CD4-positive, alpha-beta T cell treated with Interferon alpha-2 for 1 hour (primary cell): ENCODE data around the gene PHOX2B.

Experiments used
- DNase-seq, 2 donors: peaks; one replicate each; pipeline ENCODE4 v3.0.0-alpha.2; 2020 to 2022

The PHOX2B gene

DNA sequence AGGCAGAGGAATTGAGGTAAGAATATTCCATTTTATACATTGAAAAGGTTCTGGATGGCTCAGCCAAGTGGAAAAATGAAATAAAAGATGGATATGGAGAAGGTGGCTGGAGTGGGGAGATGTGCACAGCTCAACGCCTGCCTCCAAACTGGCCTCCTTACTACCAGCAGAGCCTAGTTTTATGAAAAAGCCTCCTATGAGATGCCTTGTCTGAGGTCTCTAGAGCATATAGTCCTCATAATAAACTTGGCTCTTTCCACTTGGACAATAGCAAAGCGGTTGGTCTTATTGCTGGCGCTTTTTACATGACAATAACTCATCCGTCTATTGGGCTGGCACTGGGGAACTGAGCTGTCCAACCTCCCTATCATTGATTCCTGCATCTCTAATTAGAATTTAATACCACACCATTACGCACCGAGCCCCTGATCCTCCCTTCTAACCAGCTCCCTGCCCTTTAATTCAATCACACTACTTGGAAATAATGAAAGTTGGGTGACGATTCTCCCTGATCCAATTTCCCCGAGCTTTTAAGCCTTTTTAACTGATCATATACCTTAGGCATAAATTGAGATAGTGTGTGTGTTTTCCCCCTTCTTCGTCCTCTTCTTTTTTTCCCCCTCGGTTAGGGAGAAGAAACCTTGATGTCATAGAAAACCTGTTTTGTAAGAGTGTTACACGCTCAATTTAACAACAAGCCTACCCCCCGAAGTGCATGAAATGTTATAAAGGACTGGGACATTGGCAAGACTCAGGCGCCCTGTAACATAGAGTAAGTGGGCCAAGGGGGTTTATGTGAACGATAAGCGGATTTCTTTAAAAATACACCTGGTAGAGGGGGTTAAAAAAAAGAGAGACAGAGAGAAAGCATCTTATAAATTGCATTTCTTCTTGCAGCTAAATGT, at the start of gene PHOX2B:
Gene PHOX2B (minus strand): TSS at position 155 of the 905 bp plus-strand sequence. CDS start 115 bp downstream, at position 40.
- DNase-seq, result no peak

DNA sequence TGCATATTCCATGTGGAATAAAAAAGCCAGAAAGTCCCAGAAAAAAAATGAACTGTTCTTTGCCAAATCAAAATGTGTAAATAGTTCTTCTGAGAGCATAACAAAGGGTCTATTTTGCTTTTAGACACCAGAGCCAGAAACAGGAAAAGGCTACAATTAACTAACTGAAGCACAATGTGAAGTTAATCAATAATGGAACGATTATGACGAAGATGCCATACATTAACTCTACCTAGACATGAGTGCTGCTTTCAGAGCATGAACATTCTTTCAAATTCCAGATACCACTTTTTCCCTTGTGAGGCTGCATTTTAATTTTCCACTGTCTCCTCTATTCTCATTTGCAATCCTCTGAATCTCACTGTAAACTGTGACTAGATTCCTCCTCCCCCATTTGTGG, 48.7 kb upstream of the PHOX2B start:
- no peak for DNase-seq

DNA sequence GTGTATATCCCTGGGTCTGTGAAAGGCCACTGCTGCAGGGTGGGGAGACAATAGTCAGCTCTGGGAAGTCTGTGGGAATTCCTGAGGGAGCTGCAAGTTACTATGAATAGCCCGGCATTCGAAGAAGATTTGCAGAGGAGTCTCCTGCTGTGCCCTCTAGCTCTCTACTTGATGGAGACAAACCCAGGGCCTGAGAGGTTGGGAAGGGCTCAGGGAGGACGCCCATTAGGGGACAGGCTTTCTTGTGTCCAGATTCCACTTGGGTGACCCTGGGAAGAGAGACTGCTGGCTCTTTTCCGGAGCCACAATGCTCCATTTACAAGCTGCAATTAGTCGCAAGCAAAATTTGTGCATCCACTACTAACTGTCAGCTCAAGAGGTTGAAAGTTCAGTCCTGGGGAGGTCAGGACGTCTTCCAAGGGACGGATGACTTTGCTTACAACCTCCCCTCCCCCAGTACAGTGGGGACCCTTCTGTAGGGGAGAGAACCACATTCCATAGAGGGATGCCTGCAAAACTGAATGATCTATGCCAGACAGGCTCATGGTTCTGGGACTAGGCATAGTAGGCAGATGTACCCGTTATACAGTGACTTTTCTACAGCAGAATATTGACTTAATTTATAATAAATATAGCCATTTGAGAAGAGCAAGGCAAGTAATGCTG, 48.2 kb upstream of the PHOX2B start:
- DNase-seq, result no peak

DNA sequence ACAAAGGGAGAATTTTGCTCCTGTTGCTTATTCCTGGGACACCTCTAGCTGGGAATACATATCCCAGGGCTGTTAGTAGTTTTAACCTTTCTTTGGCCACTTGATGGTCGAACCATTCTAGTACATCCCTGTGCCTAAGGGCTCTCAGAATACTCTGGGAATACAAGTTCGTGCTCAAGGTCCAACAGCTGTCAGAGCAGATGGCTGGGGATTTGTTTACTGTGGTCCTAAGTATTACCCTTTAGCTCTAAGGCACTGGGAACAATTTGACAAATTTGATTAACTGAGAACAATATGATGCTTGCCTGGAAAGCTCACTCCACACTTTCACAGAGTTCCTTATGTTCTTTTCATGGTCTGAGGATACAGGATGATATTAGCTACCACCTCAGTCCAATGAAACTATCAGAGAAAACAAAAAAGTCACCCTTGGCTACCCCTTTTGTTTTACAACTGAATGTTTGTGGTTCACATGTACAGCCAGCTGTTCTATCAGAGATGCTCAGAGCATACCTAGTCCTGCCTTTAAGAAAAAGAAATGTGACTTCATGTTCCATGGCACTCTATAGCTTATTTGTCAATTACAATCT, 47.4 kb upstream of the PHOX2B start:
- no peak for DNase-seq

DNA sequence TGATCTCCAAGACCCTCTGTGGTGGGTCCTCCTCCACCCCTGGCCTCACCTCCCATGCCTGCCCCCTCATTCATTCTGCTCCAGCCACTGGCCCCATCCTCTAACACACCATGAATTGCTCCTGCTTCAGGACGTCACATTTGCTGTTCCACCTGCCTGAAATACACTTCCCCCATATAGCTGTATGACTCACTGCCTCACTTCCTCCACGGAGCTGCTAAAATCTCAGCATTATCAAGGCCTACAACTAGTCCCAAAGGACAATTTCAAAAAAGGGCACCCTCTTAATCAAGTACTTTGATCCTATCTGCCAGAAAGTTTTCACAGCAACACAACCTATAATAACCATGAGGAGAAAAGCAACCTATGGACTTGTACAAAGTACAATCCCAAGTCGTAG, 43.6 kb upstream of the PHOX2B start:
- DNase-seq, result no peak

DNA sequence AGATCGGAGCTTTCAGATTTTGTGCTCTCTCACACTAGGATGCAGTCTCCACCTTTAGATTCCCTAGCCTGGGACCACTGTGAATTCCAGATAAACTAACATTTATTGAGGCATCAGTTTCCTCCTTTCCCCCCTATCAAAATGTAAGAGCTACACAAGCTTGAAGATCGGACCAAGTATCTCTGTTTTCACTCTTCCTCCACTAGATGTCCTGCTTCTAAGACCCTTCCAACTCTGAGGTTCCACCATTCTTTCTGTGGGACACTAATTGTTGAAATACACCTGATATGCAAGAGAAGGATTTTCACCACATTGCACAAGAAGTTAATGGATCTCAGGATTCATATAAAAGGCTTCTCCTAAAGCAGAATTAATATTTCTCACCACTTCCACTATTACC, 43.0 kb upstream of the PHOX2B start:
- DNase-seq, result no peak

DNA sequence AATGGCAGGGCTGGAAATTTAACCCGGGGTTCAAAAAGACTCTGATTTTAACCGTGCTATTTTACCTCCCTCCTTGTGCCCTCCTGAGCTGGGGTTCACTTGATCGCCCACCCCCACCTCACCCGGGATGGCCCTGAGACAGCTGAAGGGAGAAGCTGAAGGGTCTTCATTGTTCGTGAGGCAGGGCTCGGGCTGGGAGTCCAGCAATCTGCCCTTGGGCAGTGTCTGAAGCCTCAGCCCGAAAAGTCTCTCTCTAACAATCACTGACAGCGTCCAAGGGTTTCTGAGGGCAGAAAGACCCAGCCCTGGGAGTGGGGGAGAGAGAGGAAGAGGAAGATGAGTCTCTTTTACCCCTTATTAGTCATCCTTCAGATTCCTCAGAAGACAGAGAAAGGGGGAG, 39.4 kb upstream of the PHOX2B start:
- DNase-seq, result no peak

DNA sequence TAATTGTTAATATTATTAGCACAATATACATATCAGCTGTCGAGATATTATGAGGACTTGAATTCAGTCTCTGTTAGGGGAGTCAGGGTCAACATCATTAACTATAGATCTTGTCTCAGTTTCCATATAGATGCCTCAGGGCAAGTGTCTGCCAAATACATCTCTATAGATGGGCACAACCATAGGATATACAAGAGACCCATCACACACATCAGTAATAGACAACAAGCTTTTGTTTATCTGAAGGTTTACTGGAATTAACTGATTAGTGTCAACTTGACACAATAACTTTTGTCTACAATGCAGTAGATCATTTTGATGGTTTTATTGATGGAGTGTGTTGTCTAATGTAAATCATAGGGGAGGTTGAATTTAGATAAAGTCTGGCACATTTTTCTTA, 37.1 kb upstream of the PHOX2B start:
- DNase-seq, result no peak

DNA sequence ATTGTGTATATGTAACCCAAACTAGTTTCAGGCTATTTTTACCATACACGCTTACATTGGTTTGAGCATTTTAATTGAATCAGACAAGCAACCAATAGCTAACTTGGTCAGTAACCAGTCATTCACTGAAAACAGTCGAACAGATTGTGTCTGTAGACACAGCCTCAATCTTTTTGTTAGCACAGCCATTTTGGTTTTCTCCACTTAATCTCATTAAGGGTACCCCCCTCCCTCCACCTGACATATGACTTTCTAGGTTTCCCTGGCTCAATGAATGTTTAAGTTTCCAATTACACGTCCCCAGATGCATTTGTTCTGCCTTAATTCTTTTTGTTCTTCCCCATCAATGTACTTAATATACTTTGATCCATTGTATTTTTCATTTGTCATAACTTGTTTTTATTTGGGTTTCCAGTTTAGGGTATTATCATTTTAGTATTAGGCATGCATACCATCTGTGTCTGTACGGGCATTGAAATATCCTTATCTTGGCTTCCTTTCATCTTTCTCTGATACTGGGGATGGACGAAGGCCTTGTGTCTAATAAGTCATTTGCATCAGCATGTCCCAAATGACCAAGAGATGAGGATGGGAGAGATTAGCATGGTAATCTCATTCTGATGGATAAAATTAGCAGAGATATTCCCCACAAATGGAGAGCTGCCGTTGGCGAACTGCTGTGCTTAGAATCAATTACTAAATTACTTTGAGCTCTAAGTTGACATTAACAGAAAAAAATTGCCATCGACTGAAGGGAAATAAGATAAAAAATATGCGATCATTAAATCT, 35.9 kb upstream of the PHOX2B start:
- no peak for DNase-seq

DNA sequence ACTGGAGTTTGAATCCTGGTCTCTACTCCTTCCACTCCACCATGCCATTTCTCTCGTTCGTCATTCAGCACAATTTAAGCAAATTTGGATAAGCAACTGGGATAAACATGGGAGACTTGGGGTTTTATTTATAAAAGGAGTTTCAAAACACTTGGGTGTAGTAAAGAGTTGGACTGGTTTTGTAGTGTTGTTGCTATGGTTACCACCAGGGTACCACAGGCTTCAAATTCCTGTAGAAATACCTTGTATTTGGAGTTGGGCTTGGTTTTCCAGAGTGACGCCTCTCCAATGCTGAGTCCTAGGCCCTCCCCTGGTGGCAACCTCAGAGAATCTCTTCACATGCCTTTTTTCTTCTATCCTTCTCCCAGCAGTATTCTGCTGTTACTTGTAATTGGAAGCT, 27.9 kb upstream of the PHOX2B start:
- no peak for DNase-seq

DNA sequence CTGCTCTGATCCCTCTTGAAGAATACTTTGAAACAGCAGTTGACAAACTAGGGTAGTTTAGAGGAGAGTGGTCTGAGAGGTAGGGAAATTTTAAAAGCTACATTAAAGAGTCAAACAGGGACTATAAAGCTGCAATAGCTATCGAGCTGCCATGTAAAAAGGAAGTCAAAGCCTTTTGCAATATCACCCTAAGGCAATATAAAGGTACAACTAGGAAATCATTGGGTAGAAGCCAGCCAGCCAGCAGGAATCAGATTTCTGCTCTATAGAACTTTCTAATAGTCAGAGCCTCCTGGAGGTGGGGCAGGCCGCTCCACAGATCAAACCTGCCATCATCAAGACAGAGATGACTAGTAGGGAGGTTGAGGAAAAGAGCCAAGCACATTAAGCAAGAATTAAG, 15.2 kb upstream of the PHOX2B start:
- no peak for DNase-seq

DNA sequence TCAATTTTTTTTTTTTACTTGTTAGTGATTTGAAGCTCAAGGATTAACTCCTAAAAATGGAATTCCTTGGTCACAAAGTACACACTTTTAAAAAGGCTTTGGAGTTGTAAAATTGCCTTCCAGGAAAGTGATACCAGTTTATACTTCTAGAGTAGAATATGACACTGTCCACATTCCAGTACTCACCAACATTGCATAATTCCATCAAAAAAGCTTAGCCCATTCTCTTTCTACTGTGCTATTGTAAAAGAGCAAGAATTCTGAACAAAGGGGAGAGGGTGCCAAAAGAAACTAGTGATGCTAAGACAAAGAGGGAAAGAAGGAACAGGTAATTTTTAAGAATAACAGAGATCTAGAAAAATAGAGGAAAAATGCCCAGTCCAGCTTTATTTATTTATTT, 10.4 kb upstream of the PHOX2B start:
- no peak for DNase-seq

DNA sequence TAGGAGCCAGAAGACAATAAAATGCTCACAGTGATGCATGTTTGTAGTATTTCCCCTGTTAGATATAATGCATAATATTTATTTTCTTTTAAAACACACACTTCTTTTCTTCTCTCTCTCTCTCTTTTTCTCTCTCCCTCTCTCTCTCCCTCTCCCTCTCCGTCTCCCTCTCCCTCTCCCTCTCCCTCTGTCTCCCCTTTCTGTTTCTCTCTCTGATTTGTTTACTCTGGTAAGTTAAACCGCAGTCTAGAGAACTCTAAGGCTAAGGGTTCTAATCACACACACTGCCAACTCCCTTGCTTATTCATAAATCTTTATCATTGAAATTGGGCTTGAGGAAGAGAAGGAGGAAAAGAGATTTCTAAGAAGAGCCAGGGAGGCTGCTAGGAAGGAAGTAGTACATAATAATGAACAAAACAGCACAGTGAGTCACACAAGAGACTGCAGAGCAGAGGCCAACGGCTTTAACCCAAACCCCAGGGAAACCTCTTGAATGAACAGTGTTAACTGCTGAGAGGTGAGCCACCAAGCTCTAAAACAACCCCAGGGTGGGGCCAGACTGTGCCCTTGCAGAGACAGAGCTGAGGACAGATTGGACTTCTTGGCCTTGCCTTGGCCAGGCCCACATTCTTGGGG, 9.1 kb upstream of the PHOX2B start:
- no peak for DNase-seq

DNA sequence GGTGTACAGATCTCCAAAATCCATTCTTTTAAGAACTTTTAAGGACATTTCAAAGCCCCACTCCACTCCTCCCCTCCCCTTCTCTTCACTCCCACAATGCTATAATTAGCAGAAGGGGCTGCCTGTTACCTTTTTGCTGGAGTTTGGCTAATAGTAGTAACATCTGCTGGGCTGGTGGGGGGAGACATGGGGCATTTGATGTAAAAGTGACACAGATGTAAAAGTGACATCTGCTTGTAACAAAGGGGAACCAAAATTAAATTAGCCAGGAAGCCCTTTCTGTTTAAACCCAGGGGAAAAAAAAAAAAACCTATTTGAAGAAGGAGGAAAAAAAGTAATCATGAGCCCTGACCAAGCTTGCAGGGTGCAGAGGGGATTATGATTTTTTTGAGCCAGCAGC, 5.4 kb upstream of the PHOX2B start:
- no peak for DNase-seq

DNA sequence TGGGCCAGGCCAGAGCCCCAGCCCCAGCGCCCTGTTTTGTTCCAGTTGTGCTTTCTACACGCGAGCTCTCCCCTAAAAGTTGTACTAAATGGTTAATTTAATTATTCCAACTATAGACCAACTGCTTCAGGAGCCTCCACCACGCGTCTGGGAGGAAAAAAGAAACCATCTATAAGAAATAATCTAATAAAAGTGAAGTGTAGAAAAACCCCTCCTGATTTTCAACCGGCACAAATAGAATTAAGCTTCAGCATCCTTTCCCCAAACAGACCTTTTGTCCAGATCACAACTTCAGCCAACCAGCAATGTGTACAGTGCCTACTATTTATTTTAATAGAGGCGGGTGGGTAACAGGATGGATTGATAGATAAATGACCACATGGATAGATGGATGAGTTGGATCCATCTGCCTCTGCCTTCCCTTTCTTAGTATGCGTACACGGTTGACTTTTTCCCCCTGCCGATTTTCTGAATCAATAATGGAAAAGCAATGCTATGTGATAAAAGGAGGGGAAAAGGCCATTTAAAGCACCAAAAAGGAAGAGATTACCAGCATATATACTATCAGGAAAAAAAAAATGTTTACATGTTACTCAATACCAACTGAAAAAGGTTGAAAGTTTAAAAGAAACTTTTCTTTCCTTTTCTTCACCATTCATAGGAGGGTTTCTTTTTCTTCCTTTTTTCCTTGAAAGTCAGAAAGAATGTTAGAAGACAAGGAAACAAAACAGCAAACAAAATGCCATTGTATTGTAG, 3.7 kb upstream of the PHOX2B start:
- DNase-seq, result no peak

DNA sequence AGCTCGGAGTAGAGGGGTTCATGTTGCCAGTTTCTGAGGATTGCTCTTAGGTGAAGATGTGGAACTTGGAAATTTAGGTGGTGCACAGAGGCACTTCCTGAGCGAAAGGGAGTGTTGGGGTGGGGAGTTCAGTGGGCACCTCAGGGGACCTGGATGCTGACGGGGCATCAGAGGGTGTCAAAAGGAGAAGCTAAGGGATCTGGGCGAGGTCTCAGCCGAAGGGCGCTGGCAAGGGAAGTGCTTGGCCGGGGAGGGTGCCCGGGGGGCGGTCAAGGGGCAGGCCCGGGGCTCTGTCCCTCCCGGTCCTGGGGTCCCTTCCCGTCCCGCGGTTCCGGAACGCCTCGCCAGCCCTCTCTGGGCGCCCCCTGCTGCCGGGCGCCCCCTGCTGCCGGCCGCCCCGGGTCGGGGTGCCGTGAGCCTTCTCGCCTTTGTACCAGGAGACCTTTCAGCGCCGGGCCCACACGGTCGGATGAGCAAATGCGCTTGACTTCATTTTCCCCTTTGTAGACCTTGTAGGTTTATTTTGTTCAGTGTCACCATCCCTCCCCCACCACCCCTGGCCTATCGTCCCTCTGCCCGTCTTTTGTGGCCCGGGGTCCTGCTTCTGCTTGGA, 3.0 kb upstream of the PHOX2B start:
- DNase-seq, result no peak

DNA sequence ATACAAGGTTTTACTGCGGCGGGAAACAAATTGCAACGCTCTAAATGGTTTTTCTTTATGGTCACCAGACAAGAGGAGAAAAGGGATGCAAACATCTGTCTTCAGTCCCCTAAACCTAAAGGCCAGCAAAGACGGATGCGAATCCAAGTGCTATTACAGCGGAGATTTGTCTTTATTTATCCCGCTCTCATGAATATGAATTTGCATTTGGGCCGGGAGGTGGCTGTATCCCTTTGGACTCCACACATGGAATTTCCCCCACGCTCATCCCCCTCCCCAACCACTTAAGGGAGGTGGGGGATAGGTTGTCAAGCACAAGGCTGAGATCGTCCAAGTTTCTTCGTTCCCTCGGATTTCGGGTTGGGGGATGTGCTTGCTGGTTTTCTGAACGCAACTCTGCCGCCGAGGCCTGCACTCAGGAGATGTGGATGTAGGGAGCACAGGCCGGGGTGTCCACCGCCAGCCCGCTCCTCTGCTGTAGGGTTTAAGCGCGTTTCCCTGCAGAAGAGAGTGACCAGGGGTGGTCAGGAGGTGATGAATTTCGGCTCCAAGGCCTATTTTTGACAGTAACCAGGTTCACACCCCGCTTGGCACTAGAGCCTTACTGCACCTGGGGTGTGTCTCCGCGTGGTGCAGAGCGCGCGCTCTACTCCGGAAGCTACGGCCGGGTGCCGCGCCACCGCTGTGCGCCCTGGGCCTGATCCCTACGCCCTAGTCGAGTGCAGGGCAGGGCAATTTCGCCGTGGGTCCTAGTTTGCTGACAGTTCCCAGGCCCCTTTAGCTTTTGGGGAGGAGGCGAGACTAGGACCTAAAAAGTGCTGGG, 2.3 kb upstream of the PHOX2B start:
- DNase-seq, result no peak

DNA sequence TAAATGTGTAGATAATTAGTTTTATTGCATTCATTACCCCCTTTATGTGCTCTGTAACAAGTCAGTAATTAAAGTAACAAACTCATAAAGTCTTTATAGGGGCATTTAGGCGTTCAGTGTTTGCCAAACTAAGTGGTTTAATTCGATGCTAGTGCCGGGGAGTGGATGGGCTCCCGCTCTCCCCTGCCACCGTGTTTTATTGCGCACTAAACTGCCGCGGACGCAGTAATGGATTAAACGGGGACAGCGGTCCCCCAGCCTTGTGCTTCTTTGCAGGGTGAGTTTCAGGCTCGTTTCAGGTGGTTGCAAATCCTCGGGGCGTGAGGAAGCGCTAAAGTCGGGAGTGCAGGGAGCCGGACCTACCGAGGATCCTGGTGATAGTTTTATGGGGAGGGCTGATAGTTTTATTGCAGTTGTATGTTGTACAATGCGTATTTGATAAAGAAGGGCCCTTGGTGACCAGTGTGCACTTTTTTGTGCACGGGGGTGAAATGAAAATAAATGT, 1.6 kb upstream of the PHOX2B start:
- no peak for DNase-seq

DNA sequence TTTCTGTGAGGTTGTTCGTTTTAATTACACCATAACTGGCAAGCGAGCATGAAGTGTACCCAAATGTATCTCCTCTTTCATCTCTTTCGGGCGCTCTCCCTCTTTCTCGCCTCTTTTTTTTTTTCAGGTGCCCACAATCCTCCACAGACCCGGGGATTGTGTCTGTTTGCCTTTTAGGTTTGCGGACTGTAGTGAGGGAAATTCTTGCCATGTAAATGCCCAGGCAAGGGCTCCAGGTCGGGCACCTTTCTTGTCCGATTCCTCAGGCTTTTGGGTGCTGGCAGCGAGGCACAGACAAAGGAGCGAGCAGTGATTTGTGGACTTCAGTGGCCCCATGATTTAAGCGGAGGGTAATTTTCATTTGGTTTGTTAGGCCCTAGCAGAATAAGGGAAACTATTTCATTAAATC, 1.1 kb upstream of the PHOX2B start:
- no peak for DNase-seq

DNA sequence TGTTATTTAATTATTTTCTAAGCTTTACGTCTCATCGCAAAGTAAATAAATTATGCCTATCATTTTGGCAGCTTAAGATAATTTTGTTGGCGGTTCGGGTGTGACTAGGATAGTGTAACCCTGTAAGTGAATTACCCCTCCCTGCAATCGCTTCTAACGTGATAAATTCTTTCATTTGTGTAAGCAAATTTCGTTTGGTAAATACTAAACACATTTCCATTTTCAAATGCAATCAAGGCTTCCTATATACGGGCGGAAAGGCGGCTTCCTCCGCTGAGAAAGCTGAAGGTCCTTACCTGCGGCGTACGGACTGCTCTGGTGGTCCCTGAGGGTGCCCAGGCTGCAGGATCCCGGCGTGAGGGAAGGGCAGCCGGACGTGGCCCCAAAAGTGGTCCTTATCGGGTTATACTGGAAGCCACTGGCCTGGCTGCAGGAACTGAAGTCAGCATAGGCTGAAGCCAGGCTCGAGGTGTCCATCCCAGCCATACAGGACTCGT, 403 bp downstream of the PHOX2B start:
- no peak for DNase-seq
